HepG2 (cell line): ENCODE results near the gene MRAP. TPM values are rescaled to one million over a fixed set of nuclear protein-coding genes. Genes with fewer than 3 reads are reported as not detected.
"Not testable (repeated sequence)": the region's sequence is repeated elsewhere in the genome, so short reads cannot be mapped to it uniquely, and the experiment has no call there.

Experiments
- ATAC-seq: fragments of 200-7000 bp; cut with Tn5 transposase; 3 replicates; pipeline ENCODE4 v1.9.1; 2020; ENCODE audit warnings: mild to moderate bottlenecking, moderate library complexity
- BruUV-seq: library from RNA; stranded (reverse); fragments of 400-500 nt; replicated peaks from 2 replicates; lab custom pipeline; 2021; lab: Mats Ljungman, UMichigan
- CTCF ChIA-PET: fragments of 300-600 bp; formaldehyde crosslinking; extraction: SDS; loops from one replicate; lab custom pipeline; 2021; ENCODE audit warnings: low total read pairs, inconsistent platforms, low intra/inter-chr PET ratio; lab: Yijun Ruan, JAX
- POLR2A ChIA-PET: fragments of 350-600 bp; sonication (Branson Sonifier 250); formaldehyde crosslinking; loops from one replicate; lab custom pipeline; 2020; ENCODE audit warnings: antibody characterized with exemption, inconsistent platforms; lab: Yijun Ruan, JAX
- DNase-seq: peaks from one replicate; pipeline ENCODE4 v3.0.0-alpha.2; 2015; ENCODE audit warnings: low spot score
- FAIRE-seq: peaks from 3 replicates; lab custom pipeline; 2011; peaks lifted over from hg19 to GRCh38; lab: Jason Lieb, UNC
- H2AFZ ChIP-seq: one replicate; pipeline ENCODE4 v1.6.1; 2011; ENCODE audit warnings: low read length, inconsistent platforms
- H3K27ac ChIP-seq: fragments of 300-600 bp; 3 replicates; pipeline ENCODE4 v1.8.0; 2011; ENCODE audit warnings: mixed run types, mild to moderate bottlenecking, mixed read lengths, low read length, inconsistent platforms; ENCODE audit not compliant: insufficient read depth; ENCODE audit errors: extremely low read length
- H3K27me3 ChIP-seq, 2 experiments: fragments of 200-600 bp in 1 of 2; 2 replicates in 1 of 2; 3 replicates in 1 of 2; pipeline versions ENCODE4 v1.6.0 to v1.8.0; 2011; ENCODE audit warnings: low read length in 2 of 2, mild to moderate bottlenecking in 2 of 2, moderate library complexity in 2 of 2, inconsistent platforms in 1 of 2; ENCODE audit not compliant: insufficient read depth in 2 of 2, control insufficient read depth in 1 of 2
- H3K36me3 ChIP-seq, 2 experiments: fragments of 200-600 bp in 1 of 2; replicated peaks in 1 of 2; 2 replicates in 1 of 2; 3 replicates in 1 of 2; pipeline versions ENCODE4 v1.5.1 to v1.8.0; 2011; ENCODE audit warnings: low read length in 2 of 2, inconsistent platforms in 1 of 2; ENCODE audit not compliant: insufficient read depth in 2 of 2, control insufficient read depth in 1 of 2
- H3K4me1 ChIP-seq: 2 replicates; pipeline ENCODE4 v1.5.1; 2012; ENCODE audit warnings: low read length, inconsistent platforms; ENCODE audit not compliant: insufficient read depth
- H3K4me2 ChIP-seq: 2 replicates; pipeline ENCODE4 v1.6.0; 2011; ENCODE audit warnings: low read depth, low read length, inconsistent platforms
- H3K4me3 ChIP-seq, 3 experiments: fragments of 200-600 bp in 1 of 3; sonication (generic), shearing (Covaris generic) in 1 of 3; replicated peaks in 1 of 3; 2 replicates each; pipeline ENCODE4 v1.5.1; 2011 to 2016; ENCODE audit warnings: low read length in 3 of 3, inconsistent platforms in 2 of 3, low read depth in 2 of 3, mild to moderate bottlenecking in 2 of 3, control low read depth in 1 of 3, mixed read lengths in 1 of 3; ENCODE audit not compliant: insufficient read depth in 1 of 3
- H3K79me2 ChIP-seq: one replicate; pipeline ENCODE4 v1.6.1; 2011; ENCODE audit warnings: low read length, inconsistent platforms; ENCODE audit not compliant: insufficient read depth
- H3K9ac ChIP-seq: 2 replicates; pipeline ENCODE4 v1.6.0; 2011; ENCODE audit warnings: mild to moderate bottlenecking, low read depth, low read length, inconsistent platforms; ENCODE audit not compliant: insufficient read depth
- H3K9me3 ChIP-seq: 2 replicates; pipeline ENCODE4 v1.5.1; 2012; ENCODE audit warnings: mild to moderate bottlenecking, low read length
- H4K20me1 ChIP-seq: 2 replicates; pipeline ENCODE4 v1.6.0; 2011; ENCODE audit warnings: inconsistent platforms, mild to moderate bottlenecking, low read length, moderate library complexity; ENCODE audit not compliant: insufficient read depth
- NR2F2 ChIP-seq: IDR thresholded peaks from 2 replicates; pipeline ENCODE4 v1.6.1; 2012; ENCODE audit warnings: low read depth, inconsistent platforms, borderline replicate concordance
- ZNF879 ChIP-seq: sonication (generic); formaldehyde crosslinking; IDR thresholded peaks from 2 replicates; pipeline ENCODE4 v1.8.1; 2023; ENCODE audit warnings: missing genetic modification reagents
- WGBS: methylation state at CpG from one replicate; pipeline ENCODE4 v1.1.6; 2017; ENCODE audit warnings: low lambda C conversion rate; 5-methylcytosine and 5-hydroxymethylcytosine counted together
- in situ Hi-C: cut with HindIII; loops from 2 replicates; pipeline ENCODE4 v1.10.0; 2017; ENCODE audit warnings: low pct_unique_long_range_greater_than_20kb; ENCODE audit not compliant: extremely low pct_ligation_motif_present
- intact Hi-C: fragments of 100-400 bp; cut with micrococcal nuclease; formaldehyde crosslinking; loops from one replicate; pipeline ENCODE4 v1.10.0; 2022; ENCODE audit not compliant: unreplicated experiment
- polyA plus RNA-seq, 8 experiments: library from polyadenylated mRNA; depleted of rRNA in 3 of 8; stranded (reverse) in 7 of 8; unstranded in 1 of 8; fragments of >200 nt; fragmentation: Illumina TruSeq in 4 of 8; extraction: Trizol in 4 of 8; gene quantifications; 2 replicates each; pipeline versions ENCODE4 v1.2.1 to v1.2.3, GENCODE V29; 2011 to 2016; ENCODE audit warnings: low read depth in 4 of 8, missing spikeins in 1 of 8, mixed read lengths in 1 of 8; ENCODE audit not compliant: insufficient read depth in 1 of 8
- total RNA-seq, 5 experiments: library from RNA; depleted of rRNA; stranded (reverse); fragments of >200 nt; fragmentation: Illumina TruSeq; extraction: Trizol; gene quantifications; 2 replicates each; pipeline ENCODE4 v1.2.3, GENCODE V29; 2016; ENCODE audit warnings: low read depth in 1 of 5
- TF ChIP-seq, protein P1 (sequence below): sonication (generic); formaldehyde crosslinking; IDR thresholded peaks from 2 replicates; pipeline ENCODE4 v1.4.0; 2020; ENCODE audit warnings: missing genetic modification reagents
- TF ChIP-seq, protein P2 (sequence below), 2 experiments: fragments of 450-650 bp in 1 of 2; sonication (generic) in 1 of 2; formaldehyde crosslinking in 1 of 2; IDR thresholded peaks; 2 replicates each; pipeline versions ENCODE4 v1.6.1 to v1.8.0; 2016 to 2022; ENCODE audit warnings: antibody characterized with exemption in 1 of 2, mild to moderate bottlenecking in 1 of 2, missing genetic modification reagents in 1 of 2

Gene MRAP
- total and polyA plus RNA-seq, 2 of the 13 experiments (the other 11 are each of a cell fraction or from before 2014, with no cell fraction given) = 0.46 to 1.2 TPM

DNA sequence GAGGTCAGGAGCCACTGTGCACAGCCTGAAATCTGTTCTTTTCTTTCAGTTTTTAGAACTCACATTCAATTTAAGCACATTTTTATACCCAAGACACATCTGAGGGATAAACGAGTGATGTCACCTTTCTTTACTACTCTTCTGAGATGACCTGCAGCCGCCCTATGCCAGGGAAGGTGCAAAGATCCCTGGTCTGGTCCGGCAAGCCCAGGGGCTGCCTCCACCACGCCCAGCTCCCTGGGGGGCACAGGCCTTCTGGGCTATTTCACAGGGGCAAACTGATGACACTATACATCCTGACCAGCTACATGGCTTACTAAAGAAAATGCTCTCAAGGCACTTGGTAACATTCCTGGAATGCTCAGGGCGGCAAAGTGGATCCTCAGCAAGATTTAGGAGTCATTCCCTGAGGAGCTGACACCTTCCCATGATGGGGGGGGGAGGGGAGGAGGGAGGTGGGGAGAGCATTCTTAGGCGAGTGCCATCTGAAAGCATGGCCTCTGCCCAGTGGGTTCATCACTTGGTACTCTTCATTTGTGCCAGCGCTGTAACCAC is 11.3 kb downstream of the MRAP start (continued):
- TF ChIP-seq, protein P1, sequence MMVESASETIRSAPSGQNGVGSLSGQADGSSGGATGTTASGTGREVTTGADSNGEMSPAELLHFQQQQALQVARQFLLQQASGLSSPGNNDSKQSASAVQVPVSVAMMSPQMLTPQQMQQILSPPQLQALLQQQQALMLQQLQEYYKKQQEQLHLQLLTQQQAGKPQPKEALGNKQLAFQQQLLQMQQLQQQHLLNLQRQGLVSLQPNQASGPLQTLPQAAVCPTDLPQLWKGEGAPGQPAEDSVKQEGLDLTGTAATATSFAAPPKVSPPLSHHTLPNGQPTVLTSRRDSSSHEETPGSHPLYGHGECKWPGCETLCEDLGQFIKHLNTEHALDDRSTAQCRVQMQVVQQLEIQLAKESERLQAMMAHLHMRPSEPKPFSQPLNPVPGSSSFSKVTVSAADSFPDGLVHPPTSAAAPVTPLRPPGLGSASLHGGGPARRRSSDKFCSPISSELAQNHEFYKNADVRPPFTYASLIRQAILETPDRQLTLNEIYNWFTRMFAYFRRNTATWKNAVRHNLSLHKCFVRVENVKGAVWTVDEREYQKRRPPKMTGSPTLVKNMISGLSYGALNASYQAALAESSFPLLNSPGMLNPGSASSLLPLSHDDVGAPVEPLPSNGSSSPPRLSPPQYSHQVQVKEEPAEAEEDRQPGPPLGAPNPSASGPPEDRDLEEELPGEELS (CRISPR knock-in tag) = no peak

DNA sequence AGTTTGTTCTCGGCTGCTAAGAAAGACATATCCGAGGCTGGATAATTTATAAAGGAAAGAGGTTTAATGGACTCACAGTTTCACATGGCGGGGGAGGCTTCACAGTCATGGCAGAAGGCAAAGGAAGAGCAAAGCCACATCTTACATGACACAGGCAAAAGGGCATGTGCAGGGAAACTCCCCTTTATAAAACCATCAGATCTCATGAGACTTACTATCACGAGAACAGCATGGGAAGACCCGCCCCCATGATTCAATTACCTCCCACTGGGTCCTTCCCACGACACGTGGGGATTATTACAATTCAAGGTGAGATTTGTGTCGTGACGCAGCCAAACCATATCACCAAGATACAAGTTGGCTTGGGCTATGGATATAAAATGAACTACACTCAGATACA is 12.3 kb downstream of the MRAP start:
- POLR2A ChIA-PET = interaction anchor here (1.2 kb wide), 1 partner anchor 8 kb away, joined by 3 read pairs; no protein-coding TSS in a partner anchor
- in situ Hi-C loops, FAIRE-seq, CTCF ChIA-PET, H3K79me2 ChIP-seq, DNase-seq, H3K4me3 ChIP-seq, H3K4me2 ChIP-seq, H2AFZ ChIP-seq, intact Hi-C loops, H3K9ac ChIP-seq, BruUV-seq, ATAC-seq, H3K27ac ChIP-seq, H3K9me3 ChIP-seq, H4K20me1 ChIP-seq, H3K27me3 ChIP-seq: not testable (repeated sequence)
- Histone ChIP-seq H3K36me3 (peaks cover 6 to 35% of the 10 kb centered on the region in 2 experiments; a peak in 4 of 5 replicates), H3K4me1 (peaks cover 22% of the 10 kb centered on the region)
- WGBS = 96% methylated on average over 9 of the region's 9 CpGs

DNA sequence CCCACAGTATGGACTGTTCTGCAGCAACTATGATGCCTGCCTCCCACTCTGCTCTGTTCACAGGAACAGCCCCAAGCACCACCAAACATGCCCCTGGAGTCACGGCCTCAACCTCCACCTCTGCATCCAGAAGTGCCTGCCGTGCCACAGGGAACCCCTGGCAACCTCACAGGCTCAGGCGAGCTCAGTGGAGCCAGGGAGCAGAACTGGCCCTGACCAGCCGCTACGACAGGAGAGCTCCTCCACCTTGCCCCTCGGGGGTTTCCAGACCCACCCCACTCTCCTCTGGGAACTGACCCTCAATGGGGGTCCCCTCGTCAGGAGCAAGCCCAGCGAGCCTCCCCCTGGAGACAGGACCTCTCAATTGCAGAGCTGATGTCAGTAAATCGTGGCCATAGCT is 13.0 kb downstream of the MRAP start:
- in situ Hi-C loops = no loop called here
- intact Hi-C loops = no loop called here
- H3K4me3 ChIP-seq = no peak overlapping the region
- no peak for ATAC-seq
- H3K4me2 ChIP-seq = no peak overlapping the region
- no peaks in the 10 kb centered on the region for H3K27me3 ChIP-seq
- H4K20me1 ChIP-seq = no peaks in the 10 kb centered on the region
- no peak overlapping the region for H3K9ac ChIP-seq
- peaks cover 7 to 41% of the 10 kb centered on the region in 2 experiments; a peak in 4 of 5 replicates for H3K36me3 ChIP-seq
- no peak for FAIRE-seq
- DNase-seq = no peak
- H3K4me1 ChIP-seq = peaks cover 28% of the 10 kb centered on the region
- no TSS peak for BruUV-seq
- 100% methylated on average over 8 of the region's 9 CpGs for WGBS
- no peaks in the 10 kb centered on the region for H3K79me2 ChIP-seq
- POLR2A ChIA-PET = no interaction called here
- CTCF ChIA-PET = no interaction called here
- no peaks in the 10 kb centered on the region for H3K9me3 ChIP-seq
- H2AFZ ChIP-seq = no peak overlapping the region
- H3K27ac ChIP-seq = no peak overlapping the region
- TF ChIP-seq ZNF879 (CRISPR knock-in tag) (no peak), NR2F2 (no peak)
- TF ChIP-seq, protein P2, sequence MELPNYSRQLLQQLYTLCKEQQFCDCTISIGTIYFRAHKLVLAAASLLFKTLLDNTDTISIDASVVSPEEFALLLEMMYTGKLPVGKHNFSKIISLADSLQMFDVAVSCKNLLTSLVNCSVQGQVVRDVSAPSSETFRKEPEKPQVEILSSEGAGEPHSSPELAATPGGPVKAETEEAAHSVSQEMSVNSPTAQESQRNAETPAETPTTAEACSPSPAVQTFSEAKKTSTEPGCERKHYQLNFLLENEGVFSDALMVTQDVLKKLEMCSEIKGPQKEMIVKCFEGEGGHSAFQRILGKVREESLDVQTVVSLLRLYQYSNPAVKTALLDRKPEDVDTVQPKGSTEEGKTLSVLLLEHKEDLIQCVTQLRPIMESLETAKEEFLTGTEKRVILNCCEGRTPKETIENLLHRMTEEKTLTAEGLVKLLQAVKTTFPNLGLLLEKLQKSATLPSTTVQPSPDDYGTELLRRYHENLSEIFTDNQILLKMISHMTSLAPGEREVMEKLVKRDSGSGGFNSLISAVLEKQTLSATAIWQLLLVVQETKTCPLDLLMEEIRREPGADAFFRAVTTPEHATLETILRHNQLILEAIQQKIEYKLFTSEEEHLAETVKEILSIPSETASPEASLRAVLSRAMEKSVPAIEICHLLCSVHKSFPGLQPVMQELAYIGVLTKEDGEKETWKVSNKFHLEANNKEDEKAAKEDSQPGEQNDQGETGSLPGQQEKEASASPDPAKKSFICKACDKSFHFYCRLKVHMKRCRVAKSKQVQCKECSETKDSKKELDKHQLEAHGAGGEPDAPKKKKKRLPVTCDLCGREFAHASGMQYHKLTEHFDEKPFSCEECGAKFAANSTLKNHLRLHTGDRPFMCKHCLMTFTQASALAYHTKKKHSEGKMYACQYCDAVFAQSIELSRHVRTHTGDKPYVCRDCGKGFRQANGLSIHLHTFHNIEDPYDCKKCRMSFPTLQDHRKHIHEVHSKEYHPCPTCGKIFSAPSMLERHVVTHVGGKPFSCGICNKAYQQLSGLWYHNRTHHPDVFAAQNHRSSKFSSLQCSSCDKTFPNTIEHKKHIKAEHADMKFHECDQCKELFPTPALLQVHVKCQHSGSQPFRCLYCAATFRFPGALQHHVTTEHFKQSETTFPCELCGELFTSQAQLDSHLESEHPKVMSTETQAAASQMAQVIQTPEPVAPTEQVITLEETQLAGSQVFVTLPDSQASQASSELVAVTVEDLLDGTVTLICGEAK (IDR thresholded peaks at IDR 0.05) = no peak
- TF ChIP-seq, protein P2 (CRISPR knock-in tag; IDR thresholded peaks at IDR 0.05) = no peak
